Esophagus muscularis mucosa (tissue), 3 donors: ENCODE results near the gene IDNK.
A peak's percentile ranks its signal among the peaks of the same experiment; 100 is the strongest.

Experiments used
- CTCF ChIP-seq, 3 experiments: fragments of 200-600 bp in 2 of 3; fragments of 450-650 bp in 1 of 3; sonication (generic) in 2 of 3; IDR thresholded peaks; one replicate each; pipeline ENCODE4 v1.5.1; 2017 to 2019; ENCODE audit warnings: antibody characterized with exemption in 3 of 3, mild to moderate bottlenecking in 2 of 3, moderate library complexity in 1 of 3
- POLR2A ChIP-seq: fragments of 450-650 bp; IDR thresholded peaks from one replicate; pipeline ENCODE4 v1.6.1; 2017; ENCODE audit warnings: antibody characterized with exemption, moderate library complexity, mild to moderate bottlenecking, low read depth

DNA sequence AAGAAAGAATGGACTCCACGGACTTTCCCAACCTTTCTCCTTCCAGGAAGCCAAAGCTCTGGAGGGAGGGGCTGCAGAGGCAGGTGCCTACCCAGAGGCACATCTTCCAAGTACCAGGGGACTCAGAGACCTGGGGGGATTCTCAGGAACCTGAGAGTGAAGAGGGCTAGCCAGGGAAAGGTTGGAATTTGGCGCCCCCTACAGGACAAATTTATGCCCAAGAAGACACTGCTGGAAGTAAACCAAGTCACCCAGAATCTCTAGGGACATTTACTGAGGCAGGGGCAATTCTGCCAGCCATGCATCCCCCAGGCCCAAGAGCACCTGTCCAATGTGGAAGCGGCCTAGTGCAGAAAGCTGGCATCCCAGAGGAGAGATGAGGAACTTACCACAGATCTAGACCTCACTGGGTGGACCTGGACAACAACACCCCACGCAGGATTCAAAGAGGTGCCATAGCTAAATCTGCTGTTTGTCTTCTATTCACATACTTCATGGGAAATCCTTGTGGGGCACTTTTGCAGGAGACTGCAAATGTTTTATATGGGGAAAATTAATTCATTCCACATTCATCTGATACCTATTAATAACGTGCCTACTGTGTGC, 25.9 kb upstream of the IDNK start:
- TF ChIP-seq CTCF (IDR thresholded peaks at IDR 0.05) (peak; percentile 35 to 58 (median 51)), POLR2A (no peak)
